Activated T-helper 1 cell treated with anti-CD3 and anti-CD28 coated beads, Interleukin-12 subunit alpha, Interleukin-12 subunit beta, Interleukin-2, Interleukin-4 antibody, amounts not matched to agents 30 ng/mL and 10 ng/mL and 1 ng/mL, durations not matched to agents 14 hours and 24 hours and 36 hours (primary cell): ENCODE results near the gene SPHKAP. TPM values are rescaled to one million over a fixed set of nuclear protein-coding genes. Genes with fewer than 3 reads are reported as not detected.

Experiments
- DNase-seq: peaks from one replicate; pipeline ENCODE4 v3.0.0; 2021; ENCODE audit warnings: low spot score
- H3K27ac Mint-ChIP-seq: one replicate; pipeline ENCODE4 v1.8.0; 2021; ENCODE audit warnings: mild to moderate bottlenecking, mixed read lengths
- H3K27me3 Mint-ChIP-seq: one replicate; pipeline ENCODE4 v1.8.0; 2022; ENCODE audit warnings: mild to moderate bottlenecking, moderate library complexity, mixed read lengths; ENCODE audit not compliant: insufficient read depth
- H3K36me3 Mint-ChIP-seq: one replicate; pipeline ENCODE4 v1.8.0; 2021; ENCODE audit warnings: low read depth, mixed read lengths
- H3K4me1 Mint-ChIP-seq: one replicate; pipeline ENCODE4 v1.8.0; 2021; ENCODE audit warnings: low read depth, mixed read lengths
- H3K4me3 Mint-ChIP-seq: one replicate; pipeline ENCODE4 v1.8.0; 2021; ENCODE audit warnings: mild to moderate bottlenecking, moderate library complexity, mixed read lengths
- H3K9me3 Mint-ChIP-seq: one replicate; pipeline ENCODE4 v1.8.0; 2021; ENCODE audit warnings: mixed read lengths
- intact Hi-C: fragments of 100-400 bp; cut with micrococcal nuclease; formaldehyde crosslinking; loops from one replicate; pipeline ENCODE4 v1.15.1; 2024
- total RNA-seq: library from RNA; stranded (reverse); gene quantifications from 2 replicates; pipeline ENCODE4 v1.2.3, GENCODE V29; 2022

Gene SPHKAP
- total RNA-seq, 1 donor from 2014 or later, result not detected

DNA sequence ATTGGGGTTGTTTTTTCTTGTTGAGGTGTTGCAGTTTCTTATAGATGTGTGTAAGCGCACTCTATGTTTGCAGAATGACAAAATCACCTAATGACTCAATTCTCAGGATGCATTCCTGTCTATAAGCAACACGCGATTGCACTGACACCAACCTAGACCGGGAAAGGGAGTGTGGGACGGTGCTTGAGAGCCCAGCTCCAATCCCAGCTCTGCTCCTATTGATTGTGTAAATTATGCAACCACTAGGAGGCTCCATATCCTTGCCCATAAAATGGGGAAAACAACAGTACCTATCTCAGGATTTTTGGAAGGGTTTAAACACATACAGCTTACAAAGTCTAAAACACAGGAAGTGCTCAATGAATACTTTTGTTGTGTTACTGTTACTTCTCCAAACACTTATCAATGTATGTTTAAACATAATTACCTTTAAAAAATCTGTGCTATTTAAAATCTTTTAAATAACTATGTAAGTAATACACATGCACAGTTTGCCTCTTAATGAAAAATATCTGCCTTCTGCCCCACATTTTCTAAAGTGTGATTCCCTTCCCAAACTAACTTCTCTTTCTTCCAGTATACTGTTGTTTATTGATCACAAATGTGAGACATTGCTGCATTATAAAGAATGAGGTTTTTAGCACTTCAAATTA is 132.5 kb downstream of the SPHKAP start:
- H3K27me3 Mint-ChIP-seq, result no peaks in the 10 kb centered on the region
- intact Hi-C loops, result no loop called here
- no peak for DNase-seq

DNA sequence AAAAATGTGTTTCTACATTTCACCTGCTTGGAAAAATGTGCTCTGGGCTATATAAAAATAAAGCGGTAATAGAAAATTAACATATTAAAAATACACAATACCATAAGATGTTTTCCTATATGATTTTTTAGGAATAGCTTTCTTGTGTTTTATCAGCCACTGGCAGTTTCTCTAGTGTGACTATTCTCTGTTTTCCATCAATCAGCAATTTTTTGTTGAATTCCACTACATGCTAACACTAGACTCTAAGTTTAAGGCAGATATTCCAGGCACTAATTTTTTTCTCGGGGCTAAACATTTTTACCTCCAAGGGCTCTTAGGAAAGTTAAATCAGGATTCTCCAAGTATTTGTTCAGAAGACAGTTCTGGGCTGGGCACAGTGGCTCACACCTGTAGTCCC is 140.5 kb downstream of the SPHKAP start:
- no peak overlapping the region for H3K27ac Mint-ChIP-seq
- H3K36me3 Mint-ChIP-seq, result no peaks in the 10 kb centered on the region
- DNase-seq, result no peak
- no peaks in the 10 kb centered on the region for H3K27me3 Mint-ChIP-seq
- H3K4me3 Mint-ChIP-seq, result no peak overlapping the region
- intact Hi-C loops, result no loop called here
- H3K4me1 Mint-ChIP-seq, result no peaks in the 10 kb centered on the region
- H3K9me3 Mint-ChIP-seq, result no peaks in the 10 kb centered on the region

More for the DNA sequence above, 132.5 kb downstream of the SPHKAP start:
- Mint-ChIP-seq H3K4me3 (no peak overlapping the region), H3K36me3 (no peaks in the 10 kb centered on the region), H3K4me1 (no peaks in the 10 kb centered on the region), H3K27ac (no peak overlapping the region), H3K9me3 (no peaks in the 10 kb centered on the region)

DNA sequence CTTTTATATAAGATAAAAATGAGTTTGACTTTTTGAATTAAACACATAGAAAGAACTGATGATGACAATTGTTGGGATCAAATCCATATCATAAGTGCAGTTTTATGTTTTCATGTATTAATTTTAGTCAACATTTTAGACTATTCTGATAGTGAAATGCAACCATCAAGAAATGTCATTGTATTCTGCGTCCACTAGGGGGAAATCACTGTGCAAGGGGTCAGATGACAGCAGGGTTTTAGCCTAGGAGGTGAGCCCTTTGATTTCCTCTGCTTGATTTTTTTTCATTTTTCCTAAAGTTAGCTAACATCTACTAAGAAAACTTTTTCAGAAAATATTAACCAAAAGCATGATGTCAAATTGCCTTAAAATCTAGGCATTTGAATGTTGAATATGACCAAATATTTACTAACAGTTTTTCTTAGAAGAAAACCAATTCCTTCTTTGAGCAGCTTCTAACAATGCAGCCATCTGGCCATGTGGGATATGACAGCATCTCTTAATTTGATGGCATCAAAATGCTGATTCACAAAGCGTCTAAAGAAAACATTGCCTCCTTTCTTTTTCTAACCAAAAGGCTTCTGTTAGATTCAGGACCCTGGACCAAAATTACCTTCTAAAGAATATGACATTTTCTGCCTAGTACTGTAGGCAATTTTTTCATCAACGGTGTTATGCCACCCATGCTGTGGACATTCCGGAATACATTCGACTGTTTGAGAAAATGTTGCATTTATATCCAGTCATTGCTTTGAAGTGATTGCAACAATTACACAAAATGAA is 141.5 kb downstream of the SPHKAP start:
- H3K9me3 Mint-ChIP-seq, result no peaks in the 10 kb centered on the region
- H3K27me3 Mint-ChIP-seq, result no peaks in the 10 kb centered on the region
- no peaks in the 10 kb centered on the region for H3K36me3 Mint-ChIP-seq
- no peak for DNase-seq
- no peak overlapping the region for H3K27ac Mint-ChIP-seq
- intact Hi-C loops, result no loop called here
- no peak overlapping the region for H3K4me3 Mint-ChIP-seq
- no peaks in the 10 kb centered on the region for H3K4me1 Mint-ChIP-seq

DNA sequence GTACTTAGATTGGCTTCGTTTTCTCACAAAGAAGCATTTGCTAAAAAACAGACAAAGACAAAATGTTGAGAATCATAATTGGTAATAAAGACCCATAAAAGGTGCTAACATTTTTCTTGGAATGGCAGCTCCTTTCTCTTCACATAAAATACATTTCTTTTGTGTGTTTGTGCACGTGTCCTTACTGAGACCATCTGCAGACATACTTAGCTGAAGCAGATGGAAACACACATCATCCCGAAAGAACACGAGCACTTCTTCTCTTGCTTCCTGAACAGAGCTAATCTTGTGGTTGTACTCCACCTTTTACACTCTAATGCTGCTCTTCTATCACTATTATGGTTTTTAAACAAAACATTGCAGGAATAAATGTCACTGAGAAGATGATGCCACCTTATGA is 142.5 kb downstream of the SPHKAP start:
- H3K36me3 Mint-ChIP-seq, result no peaks in the 10 kb centered on the region
- H3K27me3 Mint-ChIP-seq, result no peaks in the 10 kb centered on the region
- H3K4me3 Mint-ChIP-seq, result no peak overlapping the region
- intact Hi-C loops, result no loop called here
- DNase-seq, result no peak
- H3K4me1 Mint-ChIP-seq, result no peaks in the 10 kb centered on the region
- H3K9me3 Mint-ChIP-seq, result no peaks in the 10 kb centered on the region
- no peak overlapping the region for H3K27ac Mint-ChIP-seq

DNA sequence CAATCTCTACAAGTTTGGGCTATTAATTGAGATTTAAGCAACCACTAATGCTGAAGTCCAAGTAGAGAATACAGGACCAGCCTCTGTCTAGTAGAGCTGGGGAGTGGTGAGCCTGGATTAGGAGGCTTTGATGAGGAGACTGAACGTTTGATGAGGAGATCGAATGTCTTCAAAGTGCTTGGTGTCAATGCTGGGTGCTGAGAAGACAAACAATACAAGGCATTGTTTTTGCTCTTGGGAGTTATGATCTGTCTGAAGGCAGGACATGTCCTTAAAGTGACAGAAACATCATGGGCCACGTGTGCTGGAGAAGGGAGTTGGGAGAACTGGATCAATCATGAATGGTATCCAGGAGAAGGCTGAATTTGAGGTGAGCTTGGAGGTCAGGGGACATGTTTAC is 143.6 kb downstream of the SPHKAP start:
- Mint-ChIP-seq H3K27ac (no peak overlapping the region), H3K9me3 (no peaks in the 10 kb centered on the region), H3K36me3 (no peaks in the 10 kb centered on the region), H3K4me3 (no peak overlapping the region), H3K4me1 (no peaks in the 10 kb centered on the region), H3K27me3 (no peaks in the 10 kb centered on the region)
- DNase-seq, result no peak
- intact Hi-C loops, result no loop called here

DNA sequence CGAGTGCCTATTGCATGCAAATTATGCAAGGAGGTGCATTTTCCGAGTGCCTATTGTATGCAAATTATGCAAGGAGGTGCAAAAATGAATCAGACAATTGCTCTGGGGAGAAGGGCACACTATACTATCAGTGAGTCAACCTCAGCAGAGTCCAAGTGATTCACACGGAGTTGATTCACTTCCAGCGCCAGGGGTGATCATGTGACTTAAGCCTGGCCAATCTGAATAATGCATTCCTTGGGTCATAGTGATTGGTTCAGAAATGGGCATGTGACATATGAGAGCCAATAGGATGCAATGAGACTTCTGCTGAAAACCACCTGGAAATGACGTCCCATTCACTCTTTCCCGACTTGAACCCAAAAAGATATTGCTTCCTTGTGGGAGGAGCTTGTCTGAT is 157.9 kb downstream of the SPHKAP start:
- Mint-ChIP-seq H3K36me3 (no peaks in the 10 kb centered on the region), H3K4me1 (no peaks in the 10 kb centered on the region), H3K9me3 (peaks cover 10% of the 10 kb centered on the region), H3K4me3 (no peak overlapping the region), H3K27me3 (no peaks in the 10 kb centered on the region), H3K27ac (no peak overlapping the region)
- intact Hi-C loops, result no loop called here
- no peak for DNase-seq

DNA sequence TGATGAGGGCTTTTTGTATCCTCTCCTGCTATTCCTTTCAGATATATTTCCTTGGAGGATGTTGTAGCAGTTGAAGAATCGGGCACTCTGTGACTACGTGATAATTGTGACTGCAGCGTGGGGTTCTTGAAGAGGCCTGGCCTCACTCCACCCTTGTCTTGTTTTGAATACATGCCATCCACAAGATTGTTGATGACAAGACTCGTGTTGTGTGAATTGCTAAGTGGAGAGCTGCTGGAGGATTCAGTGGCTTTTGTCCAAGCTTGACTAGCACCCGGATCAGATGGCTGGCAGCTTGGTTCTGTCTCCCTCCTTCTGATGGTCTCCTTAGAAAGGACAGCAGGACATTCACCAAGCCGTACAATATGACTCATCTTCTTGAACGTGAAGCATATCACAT is 163.2 kb downstream of the SPHKAP start:
- no peak for DNase-seq
- Mint-ChIP-seq H3K9me3 (peaks cover 10% of the 10 kb centered on the region), H3K4me1 (no peaks in the 10 kb centered on the region), H3K27ac (no peak overlapping the region), H3K27me3 (no peaks in the 10 kb centered on the region), H3K36me3 (no peaks in the 10 kb centered on the region), H3K4me3 (no peak overlapping the region)
- intact Hi-C loops, result no loop called here

DNA sequence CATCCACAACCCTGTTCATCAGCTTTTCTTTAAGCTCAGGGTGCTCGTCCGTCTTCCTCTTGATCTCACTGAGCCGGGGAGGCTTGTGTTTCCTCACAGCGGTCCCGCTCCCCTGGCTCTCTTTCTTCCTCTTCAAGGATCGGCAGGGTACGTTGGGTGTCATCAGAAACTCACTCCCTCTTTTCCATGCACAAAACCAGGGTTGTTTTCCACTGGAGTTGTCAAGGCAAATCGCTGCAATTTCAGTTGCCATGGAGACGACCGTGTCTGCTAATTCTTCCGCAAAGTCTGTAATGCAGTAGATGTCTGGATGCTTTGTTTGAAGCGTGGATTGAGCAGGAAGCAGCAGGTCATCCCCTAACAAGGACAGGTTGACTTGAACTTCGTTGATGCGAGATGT is 163.7 kb downstream of the SPHKAP start:
- H3K36me3 Mint-ChIP-seq, result no peaks in the 10 kb centered on the region

DNA sequence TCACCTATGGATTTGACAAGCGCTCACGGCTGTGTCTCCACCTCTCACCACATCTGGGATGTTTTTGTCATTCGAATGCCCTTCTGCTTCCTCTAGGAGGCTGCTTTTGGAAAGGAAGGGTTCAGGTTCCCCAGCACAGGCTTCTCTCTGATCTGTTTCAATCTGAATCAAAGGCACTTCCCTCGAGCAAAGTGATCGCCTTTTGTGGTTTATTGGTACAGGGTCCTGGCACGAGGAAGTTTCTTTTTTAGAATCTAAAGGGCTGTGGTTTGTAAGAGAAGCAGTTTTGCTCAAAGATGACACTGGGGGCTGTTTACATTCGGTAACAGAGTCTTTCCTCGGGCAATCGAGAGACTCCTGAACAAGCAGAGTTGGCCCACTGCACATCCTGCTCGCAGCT is 165.1 kb downstream of the SPHKAP start:
- intact Hi-C loops, result no loop called here
- DNase-seq, result no peak
- peaks cover 10% of the 10 kb centered on the region for H3K9me3 Mint-ChIP-seq
- peaks cover 2% of the 10 kb centered on the region for H3K27me3 Mint-ChIP-seq
- H3K4me1 Mint-ChIP-seq, result no peaks in the 10 kb centered on the region
- H3K36me3 Mint-ChIP-seq, result no peaks in the 10 kb centered on the region
- H3K27ac Mint-ChIP-seq, result no peak overlapping the region
- H3K4me3 Mint-ChIP-seq, result no peak overlapping the region

More for the DNA sequence above, 163.7 kb downstream of the SPHKAP start:
- Mint-ChIP-seq H3K4me1 (no peaks in the 10 kb centered on the region), H3K27me3 (no peaks in the 10 kb centered on the region), H3K27ac (no peak overlapping the region), H3K9me3 (peaks cover 10% of the 10 kb centered on the region), H3K4me3 (no peak overlapping the region)
- DNase-seq, result no peak
- intact Hi-C loops, result no loop called here

DNA sequence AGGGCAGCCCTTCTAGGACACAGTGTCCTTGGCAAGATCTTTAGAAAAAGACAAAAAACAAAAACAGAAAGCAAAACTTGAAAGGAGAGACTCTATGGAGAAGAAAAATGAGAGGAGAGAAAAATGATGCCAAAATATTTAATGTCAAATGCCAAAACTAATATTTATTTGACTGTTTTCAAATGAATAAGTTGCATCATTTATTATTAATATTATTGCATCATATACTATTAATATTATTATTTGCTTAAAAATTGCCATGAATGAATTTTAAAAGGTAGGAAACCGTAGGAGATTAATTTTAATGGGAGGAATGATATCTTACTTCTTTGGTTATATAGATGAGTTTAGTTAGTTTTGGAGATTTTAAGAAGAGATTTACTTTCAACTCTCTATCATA is 165.7 kb downstream of the SPHKAP start:
- Mint-ChIP-seq H3K9me3 (peaks cover 10% of the 10 kb centered on the region), H3K27ac (no peak overlapping the region), H3K36me3 (no peaks in the 10 kb centered on the region), H3K4me3 (no peak overlapping the region), H3K27me3 (peaks cover 2% of the 10 kb centered on the region), H3K4me1 (no peaks in the 10 kb centered on the region)
- no peak for DNase-seq
- intact Hi-C loops, result no loop called here

DNA sequence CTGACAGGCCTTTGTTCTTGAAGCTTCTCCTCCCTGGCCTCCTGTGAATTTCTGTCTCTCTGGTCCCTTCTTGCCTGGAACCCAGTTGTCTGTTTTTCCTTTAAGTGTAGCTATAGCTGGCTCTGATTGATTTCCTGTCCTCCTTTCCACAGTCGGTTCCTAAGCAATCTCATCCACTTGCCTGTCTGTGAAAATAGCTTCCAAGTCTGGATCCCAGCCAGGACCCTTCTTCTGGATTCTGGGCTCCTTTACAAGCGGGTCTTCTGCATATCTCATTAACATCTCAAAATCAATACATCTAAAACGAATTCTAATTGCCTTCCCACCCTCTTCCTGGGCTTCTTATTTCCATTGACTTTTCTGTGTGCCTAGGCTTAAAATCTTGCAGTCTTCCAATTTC is 185.1 kb downstream of the SPHKAP start:
- H3K27ac Mint-ChIP-seq, result no peak overlapping the region
- H3K27me3 Mint-ChIP-seq, result no peaks in the 10 kb centered on the region
- intact Hi-C loops, result no loop called here
- H3K4me1 Mint-ChIP-seq, result no peaks in the 10 kb centered on the region
- no peak overlapping the region for H3K4me3 Mint-ChIP-seq
- H3K36me3 Mint-ChIP-seq, result no peaks in the 10 kb centered on the region
- no peaks in the 10 kb centered on the region for H3K9me3 Mint-ChIP-seq
- DNase-seq, result no peak

DNA sequence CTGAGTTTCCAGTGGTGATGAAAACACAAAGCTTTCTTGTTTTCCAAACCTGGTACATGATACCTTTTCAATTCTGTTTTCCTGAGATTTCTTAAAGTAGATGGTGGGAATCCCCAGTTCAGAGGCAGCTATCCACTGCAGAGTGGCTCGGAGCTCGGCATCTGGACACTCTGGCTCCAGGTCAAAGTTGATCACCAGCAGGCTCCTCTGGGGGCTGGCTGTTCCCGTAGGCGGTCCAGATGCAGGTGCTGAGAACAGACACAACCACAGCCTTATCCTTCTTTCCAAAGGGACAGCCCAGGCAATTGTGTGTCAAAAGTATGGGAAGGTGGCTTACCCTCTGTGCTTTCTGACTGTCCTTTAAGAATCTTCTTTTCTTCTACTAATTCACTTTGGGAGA is 190.6 kb downstream of the SPHKAP start:
- intact Hi-C loops, result no loop called here
- Mint-ChIP-seq H3K9me3 (no peaks in the 10 kb centered on the region), H3K4me1 (no peaks in the 10 kb centered on the region), H3K27ac (no peak overlapping the region), H3K27me3 (no peaks in the 10 kb centered on the region), H3K36me3 (no peaks in the 10 kb centered on the region), H3K4me3 (no peak overlapping the region)
- DNase-seq, result no peak

DNA sequence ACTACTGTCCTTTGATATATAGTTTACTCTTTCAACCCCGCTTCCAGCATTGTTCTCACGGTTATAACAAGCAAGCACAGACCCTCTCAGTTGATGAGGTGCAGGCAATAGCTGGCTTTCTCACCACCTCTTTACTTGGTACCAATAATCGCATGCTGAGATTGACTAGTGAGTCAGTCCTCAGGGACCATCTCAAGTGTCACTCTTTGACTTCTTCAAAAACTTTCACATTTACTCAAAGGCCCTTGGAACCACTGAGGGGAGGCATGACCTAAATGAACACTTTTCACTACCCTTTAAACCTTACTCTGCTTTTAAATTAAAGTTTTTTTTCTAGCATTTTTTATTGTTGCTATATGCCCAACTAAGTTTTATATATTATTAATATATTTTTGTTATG is 208.2 kb downstream of the SPHKAP start:
- intact Hi-C loops, result no loop called here
- H3K4me1 Mint-ChIP-seq, result no peaks in the 10 kb centered on the region
- H3K9me3 Mint-ChIP-seq, result no peaks in the 10 kb centered on the region
- H3K36me3 Mint-ChIP-seq, result no peaks in the 10 kb centered on the region
- H3K4me3 Mint-ChIP-seq, result no peak overlapping the region
- DNase-seq, result no peak
- H3K27me3 Mint-ChIP-seq, result no peaks in the 10 kb centered on the region
- no peak overlapping the region for H3K27ac Mint-ChIP-seq
